ENCODE data around the gene MINDY4B. TPM values are rescaled to one million over a fixed set of nuclear protein-coding genes. Genes with fewer than 3 reads are reported as not detected.
"Not testable (repeated sequence)": the region's sequence is repeated elsewhere in the genome, so short reads cannot be mapped to it uniquely, and the experiment has no call there.

MINDY4B gene
- total and polyA plus RNA-seq, 12 donors, result 0.71 to 2.9 (median 1.4) TPM; not detected in 7

- Histone ChIP-seq H3K9me3 (replicated peaks in 1 of 3) (no peaks in the 10 kb centered on the region), H3K27me3 (no peaks in the 10 kb centered on the region), H3K4me1 (replicated peaks in 1 of 2) (no peaks in the 10 kb centered on the region), H3K4me3 (no peak overlapping the region), H3K27ac (no peak overlapping the region), H3K36me3 (replicated peaks in 1 of 2) (no peaks in the 10 kb centered on the region)
- intact Hi-C loops (cut with DNase I), result loop anchor here (5.0 to 10.0 kb wide), 3 partner anchors 75 to 140 kb away; no protein-coding TSS in a partner anchor
- 89 to 100% (median 91%) methylated on average over 2 of the region's 2 CpGs for WGBS, 4 donors
- TF ChIP-seq POLR2A (IDR thresholded peaks at IDR 0.05), result no peak
- TF ChIP-seq CTCF (IDR thresholded peaks at IDR 0.05), result no peak
- no peak for DNase-seq
Observed at GRCh38 chr3:150861851-150862250, 43.4 kb downstream of the MINDY4B start.

GRCh38 chr3:150857936-150858335, 47.3 kb downstream of the MINDY4B start:
- 79 to 89% (median 83%) methylated on average over 8 of the region's 8 CpGs for WGBS, 4 donors
- not testable (repeated sequence) for H3K9me3 ChIP-seq (replicated peaks in 1 of 3)

GRCh38 chr3:150850191-150850590, 55.0 kb downstream of the MINDY4B start:
- WGBS, 4 donors, result 68 to 98% (median 92%) methylated on average over 3 of the region's 3 CpGs
- no peaks in the 10 kb centered on the region for H3K9me3 ChIP-seq (replicated peaks in 1 of 3)
- H3K4me3 ChIP-seq, result no peak overlapping the region
- no peaks in the 10 kb centered on the region for H3K27me3 ChIP-seq
- H3K36me3 ChIP-seq (replicated peaks in 1 of 2), result no peaks in the 10 kb centered on the region
- no peak overlapping the region for H3K27ac ChIP-seq
- no peak for TF ChIP-seq CTCF (IDR thresholded peaks at IDR 0.05)
- no peak for TF ChIP-seq POLR2A (IDR thresholded peaks at IDR 0.05)
- no peak for DNase-seq
- intact Hi-C loops (cut with DNase I), result loop anchor here in 1 of 2 donors (5.0 kb wide), 1 partner anchor 73 kb away; no protein-coding TSS in a partner anchor
- H3K4me1 ChIP-seq (replicated peaks in 1 of 2), result no peaks in the 10 kb centered on the region

More at GRCh38 chr3:150857936-150858335, 47.3 kb downstream of the MINDY4B start:
- H3K4me1 ChIP-seq (replicated peaks in 1 of 2); H3K4me3 ChIP-seq; DNase-seq; H3K27me3 ChIP-seq; H3K36me3 ChIP-seq (replicated peaks in 1 of 2); intact Hi-C loops (cut with DNase I); H3K27ac ChIP-seq: not testable (repeated sequence)

- H3K27me3 ChIP-seq, result no peaks in the 10 kb centered on the region
- no peaks in the 10 kb centered on the region for H3K4me1 ChIP-seq (replicated peaks in 1 of 2)
- H3K36me3 ChIP-seq (replicated peaks in 1 of 2), result no peaks in the 10 kb centered on the region
- TF ChIP-seq POLR2A (IDR thresholded peaks at IDR 0.05) (no peak), CTCF (IDR thresholded peaks at IDR 0.05) (no peak)
- DNase-seq, result no peak
- intact Hi-C loops (cut with DNase I), result no loop called here
- no peak overlapping the region for H3K27ac ChIP-seq
- WGBS, 4 donors, result 52 to 65% (median 62%) methylated on average over 1 of the region's 1 CpG
- no peak overlapping the region for H3K4me3 ChIP-seq
- no peaks in the 10 kb centered on the region for H3K9me3 ChIP-seq (replicated peaks in 1 of 3)
Observed at GRCh38 chr3:150848864-150849263, 56.4 kb downstream of the MINDY4B start.

- Histone ChIP-seq H3K27ac (no peak overlapping the region), H3K4me3 (no peak overlapping the region), H3K36me3 (replicated peaks in 1 of 2) (no peaks in the 10 kb centered on the region), H3K27me3 (no peaks in the 10 kb centered on the region), H3K4me1 (replicated peaks in 1 of 2) (no peaks in the 10 kb centered on the region), H3K9me3 (replicated peaks in 1 of 3) (no peaks in the 10 kb centered on the region)
- DNase-seq, result no peak
- no peak for TF ChIP-seq POLR2A (IDR thresholded peaks at IDR 0.05)
- TF ChIP-seq CTCF (IDR thresholded peaks at IDR 0.05), result no peak
- 93 to 100% (median 97%) methylated on average over 1 of the region's 1 CpG for WGBS, 4 donors
- intact Hi-C loops (cut with DNase I), result no loop called here
Observed at GRCh38 chr3:150847433-150847832, 57.8 kb downstream of the MINDY4B start.
